Left hindlimb (tissue), 1 donor: Measurements from ENCODE around the gene CEPT1.

Experiments
- DNase-seq: peaks from one replicate; pipeline ENCODE4 v3.0.0-alpha.2; 2018

The CEPT1 gene

GRCh38 chr1:111234258-111234657 lies 94.2 kb downstream of the CEPT1 start:
- DNase-seq: no peak
